GF-D8 (cell line): Measurements from ENCODE around the gene SLC25A33.

Experiments
- DNase-seq: peaks from one replicate; lab custom pipeline; 2025; lab: John Stamatoyannopoulos, UW

SLC25A33 gene

DNA sequence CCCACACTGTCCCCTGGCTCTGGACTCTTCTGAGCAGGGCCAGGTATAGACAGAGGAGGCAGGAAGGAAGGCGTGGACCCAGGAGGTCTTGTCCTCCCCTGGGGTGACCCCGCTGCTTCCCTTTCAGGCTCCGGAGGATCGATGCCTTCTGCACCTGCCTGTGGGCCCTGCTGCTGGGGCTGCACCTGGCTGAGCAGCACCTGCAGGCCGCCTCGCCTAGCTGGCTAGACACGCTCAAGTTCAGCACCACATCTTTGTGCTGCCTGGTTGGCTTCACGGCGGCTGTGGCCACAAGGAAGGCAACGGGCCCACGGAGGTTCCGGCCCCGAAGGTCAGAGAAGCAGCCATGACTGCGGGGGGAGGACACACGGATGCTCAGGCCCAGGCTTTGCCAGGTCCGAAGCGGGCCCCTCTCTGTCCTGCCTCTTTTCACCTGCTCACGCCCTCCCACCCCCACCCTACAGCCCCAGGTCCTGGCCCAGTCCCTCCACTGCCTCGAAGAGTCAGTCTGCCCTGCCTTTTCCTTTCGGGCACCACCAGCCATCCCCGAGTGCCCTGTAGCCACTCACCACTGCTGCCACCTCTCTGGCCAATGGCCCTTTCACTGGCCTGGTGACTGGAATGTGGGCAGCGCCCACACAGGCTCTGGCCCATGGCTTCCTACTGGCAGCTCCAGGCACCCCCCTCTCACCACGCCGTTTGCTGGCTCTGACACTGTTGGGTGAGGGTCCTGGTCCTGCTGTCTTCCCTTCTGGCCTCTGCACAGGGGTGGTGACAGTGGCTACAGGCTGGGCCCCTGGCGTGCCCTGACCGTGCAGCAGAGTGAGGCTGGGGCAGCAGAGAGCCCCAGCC lies 62.9 kb downstream of the SLC25A33 start:
- DNase-seq: no peak

DNA sequence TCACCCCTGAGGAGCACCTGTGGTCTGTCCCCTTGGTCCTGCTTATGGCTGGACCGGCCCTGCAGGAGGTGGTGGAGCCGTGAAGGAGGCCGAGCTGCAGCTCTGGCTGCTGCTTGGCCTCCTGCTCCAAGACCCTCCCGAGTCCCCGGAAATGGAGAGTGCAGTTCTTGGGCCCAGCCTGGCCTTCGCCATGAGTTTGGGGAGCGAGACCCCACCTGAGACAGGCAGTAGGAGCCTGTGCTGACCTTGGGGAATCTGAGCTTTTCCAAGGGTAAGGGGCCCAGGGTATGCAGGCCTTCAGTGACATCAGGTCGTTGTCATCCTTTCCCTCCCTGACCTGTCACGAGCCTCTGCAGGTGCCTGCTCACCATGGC lies 63.5 kb downstream of the SLC25A33 start:
- DNase-seq: no peak

- no peak for DNase-seq
Measured at GRCh38 chr1:9603307-9603706, 64.0 kb downstream of the SLC25A33 start.

GRCh38 chr1:9603766-9604753 lies 64.8 kb downstream of the SLC25A33 start:
- no peak for DNase-seq

- DNase-seq: no peak
Measured at GRCh38 chr1:9604836-9605235, 65.6 kb downstream of the SLC25A33 start.

DNA sequence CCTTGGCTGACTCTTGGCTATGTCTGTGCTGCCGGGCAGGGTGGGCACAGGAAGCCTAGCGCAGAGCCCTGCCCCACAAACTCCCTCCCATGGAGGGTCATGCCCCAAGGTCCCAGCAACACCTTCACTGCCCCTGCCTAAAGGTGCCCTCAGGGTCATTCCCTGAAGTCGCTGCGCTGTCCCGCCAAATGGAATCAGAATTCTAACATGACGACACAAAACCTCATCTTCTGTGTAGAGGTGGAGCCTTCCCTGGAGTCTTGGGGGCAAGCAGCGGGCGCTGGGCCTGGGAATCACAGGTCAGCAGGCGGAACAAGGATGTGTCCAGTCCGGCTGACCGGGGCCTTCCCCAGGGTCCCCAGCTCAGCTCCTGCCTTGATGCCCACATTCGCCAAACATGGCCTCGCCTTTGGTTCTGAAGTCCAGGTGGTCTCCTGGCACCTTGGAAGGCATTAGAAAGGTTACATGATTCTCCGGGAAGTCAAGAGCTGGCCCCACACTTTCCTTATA lies 66.7 kb downstream of the SLC25A33 start:
- DNase-seq: no peak

GRCh38 chr1:9606458-9606857 lies 67.2 kb downstream of the SLC25A33 start:
- DNase-seq: no peak

DNA sequence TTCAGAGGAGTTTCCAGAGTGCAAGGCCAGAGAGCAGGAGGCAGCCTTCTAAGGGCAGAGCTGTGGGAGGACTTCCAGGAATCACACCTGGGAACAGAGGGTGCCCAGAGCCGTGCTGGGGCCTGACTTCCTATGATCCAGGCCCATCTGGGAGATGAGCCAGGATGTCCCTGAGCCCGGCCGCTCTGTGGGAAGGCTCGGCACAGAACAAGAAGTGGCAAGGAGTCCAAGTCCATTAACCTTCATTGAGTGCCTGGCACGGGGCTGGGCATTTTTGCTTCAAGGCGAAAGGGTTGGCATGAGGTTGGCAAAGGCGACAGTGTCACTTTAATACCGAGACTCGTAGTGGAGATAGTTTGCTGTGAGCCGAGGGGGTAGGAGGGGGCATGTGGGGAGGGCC lies 67.7 kb downstream of the SLC25A33 start:
- no peak for DNase-seq

DNA sequence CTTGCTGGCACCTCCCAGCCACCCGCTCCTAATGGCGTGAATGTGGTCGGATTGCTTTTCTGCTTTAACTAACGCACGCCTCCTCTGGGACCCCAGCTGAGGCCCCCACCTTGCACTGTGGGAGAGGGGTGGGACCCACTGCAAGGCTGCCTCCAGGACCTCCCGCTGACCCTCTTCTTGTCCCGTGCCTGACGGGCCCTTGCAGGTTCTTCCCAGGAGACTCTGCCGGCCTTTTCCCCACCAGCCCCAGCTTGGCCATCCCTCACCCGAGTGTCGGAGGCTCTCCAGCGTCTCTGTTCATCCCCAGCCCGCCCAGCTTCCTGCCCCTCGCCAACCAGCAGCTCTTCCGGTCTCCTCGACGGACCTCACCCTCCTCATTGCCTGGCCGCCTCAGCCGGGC lies 68.1 kb downstream of the SLC25A33 start:
- DNase-seq: no peak

- no peak for DNase-seq
Measured at GRCh38 chr1:9609998-9610397, 70.7 kb downstream of the SLC25A33 start.

- no peak for DNase-seq
Measured at GRCh38 chr1:9610548-9610947, 71.3 kb downstream of the SLC25A33 start.

DNA sequence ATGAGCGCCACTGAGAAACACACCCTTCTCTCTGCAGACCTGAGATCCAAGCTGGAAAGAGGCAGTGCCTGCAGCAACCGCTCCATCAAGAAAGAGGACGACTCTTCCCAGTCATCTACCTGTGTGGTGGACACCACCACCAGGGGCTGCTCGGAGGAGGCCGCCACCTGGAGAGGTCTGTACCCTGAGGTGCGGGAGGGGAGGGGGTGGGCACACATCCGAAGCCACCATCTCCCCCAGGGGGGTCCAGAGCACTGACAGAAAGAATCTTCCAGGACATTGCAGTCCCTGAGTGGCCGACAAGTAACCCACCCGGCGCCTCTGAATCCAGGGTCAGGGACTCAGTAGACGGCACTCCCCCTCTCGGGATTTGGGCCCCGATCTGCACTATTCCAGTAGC lies 72.5 kb downstream of the SLC25A33 start:
- no peak for DNase-seq

- no peak for DNase-seq
Measured at GRCh38 chr1:9612162-9612845, 73.0 kb downstream of the SLC25A33 start.

GRCh38 chr1:9612871-9613624 lies 73.8 kb downstream of the SLC25A33 start:
- DNase-seq: no peak

DNA sequence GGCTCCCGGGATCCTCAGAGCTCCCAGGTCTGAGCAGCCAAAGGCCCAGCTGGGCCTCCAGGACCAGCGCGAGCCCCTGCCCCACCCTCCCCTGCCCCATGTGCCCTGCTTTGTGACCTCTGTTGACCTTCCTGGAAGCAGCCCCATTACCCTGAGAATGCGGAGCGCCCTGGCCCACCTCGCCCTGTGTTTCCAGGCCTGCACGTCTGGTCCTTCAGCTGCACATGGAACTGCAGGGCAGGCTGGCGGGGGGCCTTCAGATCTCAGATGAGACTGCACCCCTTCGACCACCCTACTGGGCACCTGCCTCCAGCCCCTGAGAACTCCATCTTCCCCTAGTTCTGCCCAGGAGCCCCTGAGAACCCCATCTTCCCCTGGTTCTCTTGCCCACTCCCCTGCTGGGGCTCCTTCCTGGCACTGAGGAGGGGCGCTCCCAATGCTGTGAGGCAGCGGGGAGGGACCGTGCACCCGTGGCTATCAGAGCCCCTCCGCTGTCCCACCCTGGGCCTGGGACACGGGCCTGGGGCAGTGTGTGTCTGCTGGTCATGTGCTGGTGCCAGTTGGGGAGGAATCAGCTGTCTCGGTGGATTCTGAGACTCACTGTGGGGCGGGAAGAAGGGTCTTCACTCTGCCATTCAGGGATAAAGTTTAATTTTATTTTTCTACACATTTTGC lies 74.5 kb downstream of the SLC25A33 start:
- DNase-seq: no peak

- no peak for DNase-seq
Measured at GRCh38 chr1:9615316-9616063, 76.2 kb downstream of the SLC25A33 start.

DNA sequence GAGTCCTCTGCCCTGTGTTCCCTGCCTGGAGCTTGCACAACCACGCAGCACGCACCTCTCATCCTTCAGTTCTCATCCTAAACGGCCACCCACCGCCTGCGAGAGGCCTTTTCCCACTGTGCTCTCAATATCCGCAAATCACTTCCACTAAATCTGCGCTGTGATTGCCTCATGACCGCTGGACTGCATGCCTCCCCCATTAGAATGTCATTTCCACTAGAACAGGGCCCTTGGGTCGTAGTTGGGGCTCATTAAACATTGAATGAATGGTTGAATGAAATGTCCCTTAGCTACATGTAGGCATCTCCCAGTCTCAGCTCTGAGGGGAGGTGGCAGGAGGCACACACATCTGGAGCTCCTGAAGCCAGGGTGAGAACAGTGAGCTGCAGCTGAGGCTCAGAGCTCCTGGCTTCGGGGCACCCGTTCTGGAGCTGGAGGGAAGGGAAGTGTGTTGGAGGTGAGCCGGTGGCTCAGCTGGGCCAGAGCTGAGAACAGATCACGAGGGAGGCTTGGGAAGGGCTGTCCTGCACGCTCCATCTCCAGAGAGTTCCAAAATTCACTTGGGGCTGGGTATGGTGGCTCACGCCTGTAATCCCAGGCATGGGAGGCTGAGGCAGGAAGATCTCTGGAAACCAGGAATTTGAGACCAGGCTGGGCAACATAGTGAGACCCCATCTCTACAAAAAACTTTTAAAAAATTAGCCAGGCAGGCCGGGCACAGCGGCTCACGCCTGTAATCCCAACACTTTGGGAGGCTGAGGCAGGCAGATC lies 79.8 kb downstream of the SLC25A33 start:
- no peak for DNase-seq

DNA sequence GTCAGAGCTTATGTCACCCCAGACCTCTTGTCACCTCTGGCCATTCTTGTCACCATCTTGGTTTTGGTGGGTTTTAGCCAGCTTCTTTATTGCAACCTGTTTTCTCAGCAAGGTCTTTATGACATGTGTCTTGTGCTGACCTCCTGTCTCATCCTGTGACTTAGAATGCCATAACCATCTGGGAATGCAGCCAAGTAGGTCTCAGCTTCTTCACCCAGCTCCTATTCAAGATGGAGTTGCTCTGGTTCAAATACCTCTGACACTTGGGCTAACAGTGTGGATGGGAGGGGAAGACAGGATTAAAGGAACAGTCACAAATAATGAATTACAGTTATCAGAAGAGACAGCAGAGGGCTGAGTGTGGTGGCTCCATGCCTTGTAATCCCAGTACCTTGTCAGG lies 81.8 kb downstream of the SLC25A33 start:
- DNase-seq: no peak

DNA sequence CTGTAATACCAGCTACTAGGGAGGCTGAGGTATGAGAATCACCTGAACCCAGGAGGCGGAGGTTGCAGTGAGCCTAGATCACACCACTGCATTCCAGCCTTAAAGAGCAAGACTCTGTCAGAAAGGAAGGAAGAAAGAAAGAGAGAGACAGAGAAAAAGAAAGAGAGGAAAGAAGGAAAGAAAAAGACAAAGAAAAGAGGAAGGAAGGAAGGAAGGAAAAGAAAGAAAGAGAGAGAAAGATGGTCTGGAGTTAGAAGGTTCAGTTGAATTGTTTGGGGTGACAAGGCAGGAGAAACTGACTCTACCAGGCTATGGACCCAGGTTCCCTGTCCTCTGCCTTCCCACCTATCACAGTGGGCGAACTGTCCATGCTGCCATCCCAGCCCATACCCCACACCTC lies 84.8 kb downstream of the SLC25A33 start:
- no peak for DNase-seq
